HG02763 (cell line): ENCODE results near the gene PAF1.
A peak's percentile ranks its signal among the peaks of the same experiment; 100 is the strongest.

ENCODE experiments used
- ATAC-seq: cut with Tn5 transposase; IDR thresholded peaks from one replicate; pipeline ENCODE4 v1.9.1; 2021; ENCODE audit warnings: mild to moderate bottlenecking, moderate library complexity; ENCODE audit not compliant: unreplicated experiment

Gene PAF1

GRCh38 chr19:39390751-39391437, at the start of gene PAF1, which contains the start of gene MED29:
Gene PAF1, minus strand, starts transcription at chr19:39391106. Its CDS starts 242 bp downstream, at chr19:39390864.
Gene MED29, plus strand, starts transcription at chr19:39391378. Its CDS starts 45 bp downstream, at chr19:39391423.
- ATAC-seq, result peak; percentile 90

GRCh38 chr19:39438270-39438934, 47.5 kb upstream of the PAF1 start:
- ATAC-seq, result no peak

GRCh38 chr19:39436350-39436716, 45.4 kb upstream of the PAF1 start:
- no peak for ATAC-seq

DNA sequence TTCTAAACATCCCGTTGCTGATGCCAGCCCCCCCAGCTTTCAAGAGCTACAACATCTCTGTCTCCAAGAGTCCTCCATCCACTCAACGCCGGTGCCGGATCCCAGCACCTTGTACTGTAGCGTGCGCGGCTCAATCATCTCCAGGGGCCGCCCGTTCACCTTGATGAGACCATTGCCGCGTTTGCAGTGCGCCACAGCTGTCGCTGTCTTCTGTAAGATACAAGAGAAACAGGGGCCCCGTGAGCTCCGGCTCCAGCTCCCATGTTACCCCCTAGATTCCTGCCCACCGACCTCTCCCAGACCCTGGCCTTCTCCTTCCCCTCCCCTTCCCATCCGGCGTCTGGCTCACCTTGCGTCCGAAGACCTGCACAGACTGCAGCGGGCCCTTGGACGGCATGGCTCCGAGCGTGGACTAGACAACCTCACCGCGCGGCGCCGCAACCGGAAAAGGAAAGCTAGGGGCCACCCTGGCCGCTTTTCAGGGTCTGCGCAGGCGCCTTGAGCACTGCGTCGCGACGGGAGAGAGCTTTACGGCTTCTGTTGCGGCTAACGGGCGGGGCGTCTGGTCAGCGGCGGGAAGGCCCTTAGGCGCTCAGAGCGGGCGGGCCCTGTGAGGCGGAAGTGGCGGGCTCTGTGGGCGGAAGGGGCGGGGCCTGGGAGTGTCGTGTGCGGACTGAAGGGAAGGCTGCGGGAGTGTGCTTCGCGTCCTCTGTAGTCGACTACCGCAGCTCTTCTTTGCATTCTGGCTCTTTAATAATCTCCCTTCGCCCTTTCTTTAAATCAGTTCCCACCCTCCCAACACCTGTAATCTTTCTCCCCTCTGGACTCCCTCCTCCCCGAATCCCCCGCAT, 44.8 kb upstream of the PAF1 start, which contains the start of gene RPS16:
TSS of gene RPS16 (minus strand) at position 451 of the 851 bp plus-strand sequence. CDS start at position 397, 54 bp downstream.
- ATAC-seq, result peak; percentile 80

DNA sequence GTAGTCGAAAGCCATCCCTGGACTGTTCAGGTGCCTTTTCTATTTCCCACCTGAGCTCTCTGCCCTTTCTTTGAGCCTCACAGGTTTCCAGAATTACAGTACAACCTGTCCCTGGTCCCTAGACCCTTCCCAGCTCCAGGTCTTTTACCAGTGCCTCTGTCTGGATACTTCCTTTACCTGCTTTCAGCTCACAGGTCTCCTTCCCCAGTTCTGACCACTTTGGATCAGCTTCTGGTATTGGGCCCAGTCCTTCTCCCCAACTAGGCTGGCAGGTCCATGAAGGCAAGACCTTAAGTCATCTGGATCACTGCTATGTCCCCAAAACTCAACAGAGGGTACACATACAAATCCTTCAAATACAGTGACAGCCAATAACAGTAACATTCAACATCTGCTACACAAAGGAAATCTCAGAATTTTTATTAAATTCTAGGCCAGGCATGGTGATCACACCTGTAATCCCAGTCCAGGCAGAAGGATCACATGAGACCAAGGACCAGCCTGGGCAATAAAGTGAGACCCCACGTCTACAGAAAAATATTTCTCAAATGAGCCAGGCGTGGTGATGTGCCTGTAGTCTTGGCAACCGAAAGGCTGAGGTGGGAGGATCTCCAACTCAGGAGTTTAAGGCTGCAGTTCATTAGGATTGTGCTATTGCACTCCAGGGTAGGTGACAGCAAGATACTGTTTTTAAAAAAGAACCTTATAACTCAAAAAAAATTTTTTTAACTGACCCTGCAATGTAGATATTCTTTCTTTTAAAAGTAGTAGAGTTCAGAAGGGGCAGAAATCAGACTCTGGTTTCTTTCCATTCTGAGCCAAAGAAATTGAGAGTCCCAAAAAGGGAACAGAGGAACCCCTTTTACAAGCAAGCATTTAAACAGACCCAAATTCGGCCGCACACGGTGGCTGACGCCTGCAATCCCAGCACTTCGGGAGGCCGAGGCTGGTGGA, 43.5 kb upstream of the PAF1 start:
- ATAC-seq, result no peak

GRCh38 chr19:39433480-39434079, 42.7 kb upstream of the PAF1 start:
- no peak for ATAC-seq

- no peak for ATAC-seq
Measured at GRCh38 chr19:39432677-39433025, 41.7 kb upstream of the PAF1 start.

DNA sequence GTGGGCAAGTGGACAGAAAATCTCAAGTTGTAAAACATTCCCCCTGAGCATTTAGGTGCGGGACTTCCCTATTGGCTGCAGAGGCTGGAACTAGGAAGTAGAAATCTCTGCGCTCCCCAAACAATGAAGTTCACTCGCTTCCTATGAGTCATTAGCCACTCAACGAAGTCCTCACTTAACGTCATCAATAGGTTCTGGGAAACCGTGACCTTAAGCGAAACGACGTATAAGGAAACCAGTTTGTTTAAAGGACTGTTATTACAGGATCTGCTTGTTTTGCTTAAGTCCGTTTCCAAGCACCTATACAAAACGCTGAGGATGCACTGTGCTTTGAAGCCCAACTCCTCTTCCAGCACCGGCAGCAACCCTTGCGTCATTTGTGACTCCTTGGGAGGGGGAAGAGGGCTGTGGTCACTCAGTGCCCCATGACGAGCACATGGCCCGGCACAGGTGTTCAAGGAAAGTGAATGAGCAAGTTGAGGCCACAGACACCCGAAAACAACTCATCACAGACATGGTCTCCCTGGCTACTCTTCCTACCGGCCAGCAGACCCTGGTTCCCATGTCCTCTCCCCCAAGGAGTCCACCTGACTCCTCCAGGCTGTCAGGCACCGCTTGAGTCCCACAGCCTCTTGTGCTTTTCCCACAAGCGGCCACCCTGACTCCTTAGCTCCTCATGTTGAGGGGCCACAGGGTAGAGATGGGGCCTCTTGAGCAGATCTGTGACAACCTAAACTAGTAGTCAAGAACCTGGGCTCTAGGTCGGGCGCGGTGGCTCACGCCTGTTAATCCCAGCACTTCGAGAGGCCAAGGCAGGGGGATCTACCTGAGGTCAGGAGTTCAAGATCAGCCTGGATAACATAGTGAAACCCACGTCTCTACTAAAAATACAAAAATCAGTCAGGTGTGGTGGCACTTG, 40.0 kb upstream of the PAF1 start:
- no peak for ATAC-seq

DNA sequence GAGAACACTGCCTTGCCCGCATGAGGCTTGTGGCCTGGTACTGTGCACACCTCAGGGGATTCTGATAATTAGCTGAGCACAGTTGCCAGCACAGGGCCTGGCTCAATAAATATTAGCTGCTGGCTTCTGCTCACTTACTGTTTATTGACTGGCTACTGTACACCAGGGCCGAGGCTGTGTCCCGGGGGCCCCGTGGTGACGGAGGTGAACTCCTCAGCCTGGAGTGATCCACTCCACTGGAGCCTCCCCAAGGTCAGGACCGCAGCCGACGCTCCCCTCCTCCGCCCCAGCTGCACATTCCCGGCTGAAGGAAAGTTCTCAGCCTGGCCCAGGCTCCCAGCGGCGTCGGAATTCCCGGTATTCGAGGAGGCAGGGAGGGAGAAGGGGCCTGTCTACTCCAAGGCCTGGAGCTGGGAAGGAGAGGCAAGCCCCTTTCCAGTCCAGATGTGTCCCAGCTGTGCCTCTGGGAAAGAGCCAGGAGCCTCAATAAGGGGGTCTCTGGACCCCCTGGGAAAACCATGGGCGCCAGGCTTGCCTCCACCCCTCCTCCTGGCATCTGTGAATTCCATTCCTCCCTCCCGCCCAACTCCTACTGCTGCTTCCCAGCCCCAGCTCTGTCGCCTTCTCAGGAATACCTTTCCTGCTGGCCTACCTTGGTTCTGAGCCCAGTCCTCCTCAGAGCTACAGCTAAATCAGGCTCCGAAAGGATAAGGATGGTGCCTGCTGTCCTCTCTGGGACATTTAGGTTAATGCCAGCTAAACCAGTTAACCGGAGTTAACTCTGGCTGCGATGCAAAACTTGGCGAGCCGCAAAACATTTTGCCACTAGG, 37.6 kb upstream of the PAF1 start:
- no peak for ATAC-seq

- no peak for ATAC-seq
Measured at GRCh38 chr19:39427707-39428106, 36.8 kb upstream of the PAF1 start.

- no peak for ATAC-seq
Measured at GRCh38 chr19:39426170-39426569, 35.3 kb upstream of the PAF1 start.

GRCh38 chr19:39425744-39426143, 34.8 kb upstream of the PAF1 start:
- ATAC-seq, result no peak

- no peak for ATAC-seq
Measured at GRCh38 chr19:39424934-39425333, 34.0 kb upstream of the PAF1 start.

DNA sequence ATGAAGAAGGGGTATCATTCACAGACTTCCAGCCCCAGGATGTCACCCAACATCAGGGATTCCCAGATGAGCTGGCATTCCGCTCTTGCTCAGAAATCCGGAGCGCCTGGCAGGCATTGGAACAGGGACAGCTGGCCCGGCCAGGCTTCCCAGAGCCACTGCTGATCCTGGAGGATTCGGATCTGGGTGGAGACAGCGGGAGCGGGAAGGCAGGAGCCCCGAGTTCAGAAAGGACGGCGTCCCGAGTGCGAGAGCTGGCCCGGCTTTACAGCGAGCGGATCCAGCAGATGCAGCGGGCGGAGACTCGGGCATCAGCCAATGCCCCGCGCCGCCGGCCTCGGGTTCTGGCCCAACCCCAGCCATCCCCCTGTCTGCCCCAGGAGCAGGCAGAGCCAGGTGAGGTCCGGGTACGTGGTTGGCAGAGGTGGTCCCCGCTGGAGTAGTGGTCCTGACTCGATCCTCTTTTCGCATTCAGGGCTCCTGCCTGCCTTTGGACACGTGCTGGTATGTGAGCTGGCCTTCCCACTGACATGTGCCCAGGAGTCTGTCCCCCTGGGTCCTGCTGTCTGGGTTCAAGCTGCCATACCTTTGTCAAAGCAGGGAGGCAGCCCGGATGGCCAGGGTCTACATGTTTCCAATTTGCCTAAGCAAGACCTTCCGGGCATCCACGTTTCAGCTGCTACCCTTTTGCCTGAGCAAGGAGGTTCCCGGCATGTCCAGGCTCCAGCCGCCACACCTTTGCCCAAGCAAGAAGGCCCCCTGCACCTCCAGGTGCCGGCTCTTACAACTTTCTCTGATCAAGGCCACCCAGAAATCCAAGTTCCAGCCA, 32.6 kb upstream of the PAF1 start:
- no peak for ATAC-seq

- no peak for ATAC-seq
Measured at GRCh38 chr19:39422020-39422419, 31.1 kb upstream of the PAF1 start.

- no peak for ATAC-seq
Measured at GRCh38 chr19:39420769-39421168, 29.9 kb upstream of the PAF1 start.

DNA sequence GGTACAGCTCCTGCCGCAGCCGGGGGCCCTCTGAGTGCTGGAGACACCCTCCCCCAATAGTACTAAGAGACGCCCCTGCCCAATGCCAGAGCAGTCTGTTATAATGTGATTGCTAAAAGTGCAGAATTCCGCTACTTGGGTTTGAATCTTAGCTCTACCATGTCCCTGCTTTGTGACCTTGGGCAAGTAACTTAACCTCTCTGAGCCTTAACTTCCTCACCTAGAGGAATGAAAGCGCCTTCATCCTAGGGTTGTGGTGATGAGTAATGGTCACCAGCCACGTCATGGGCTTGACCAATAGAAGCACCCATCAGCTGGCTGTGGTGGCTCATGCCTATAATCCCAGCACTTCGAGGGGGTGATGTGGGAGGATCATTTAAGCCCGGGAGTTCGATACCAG, 28.1 kb upstream of the PAF1 start:
- no peak for ATAC-seq
